Uterus (tissue), 4 donors: ENCODE results near the gene YARS1. TPM values are rescaled to one million over a fixed set of nuclear protein-coding genes. Genes with fewer than 3 reads are reported as not detected.

ENCODE experiments used
- DNase-seq, 2 donors: peaks; one replicate each; pipeline ENCODE4 v3.0.0-alpha.2; 2019 to 2020
- H3K27ac ChIP-seq, 2 donors: fragments of 200-600 bp; sonication (generic); 1 replicate in 1 of 2; 2 replicates in 1 of 2; pipeline ENCODE4 v1.5.1; 2016 to 2018
- H3K27me3 ChIP-seq, 2 donors: fragments of 200-600 bp; sonication (generic); one replicate each; pipeline ENCODE4 v1.5.1; 2018 to 2019; ENCODE audit warnings: control low read depth in 1 of 2
- H3K36me3 ChIP-seq, 2 donors: fragments of 200-600 bp; sonication (generic); one replicate each; pipeline ENCODE4 v1.5.1; 2019; ENCODE audit warnings: control low read depth in 1 of 2
- H3K4me1 ChIP-seq, 2 donors: fragments of 200-600 bp; sonication (generic); one replicate each; pipeline ENCODE4 v1.5.1; 2018 to 2019; ENCODE audit warnings: control low read depth in 1 of 2
- H3K4me3 ChIP-seq, 2 donors: fragments of 200-600 bp; sonication (generic); 1 replicate in 1 of 2; 2 replicates in 1 of 2; pipeline ENCODE4 v1.5.1; 2018 to 2019; ENCODE audit warnings: mild to moderate bottlenecking in 1 of 2
- H3K9me3 ChIP-seq, 2 donors: fragments of 200-600 bp; sonication (generic); one replicate each; pipeline ENCODE4 v1.5.1; 2019; ENCODE audit warnings: control low read depth in 1 of 2
- POLR2A ChIP-seq, 2 donors: fragments of 450-650 bp; IDR thresholded peaks; one replicate each; pipeline ENCODE4 v1.6.1; 2016; ENCODE audit warnings: antibody characterized with exemption in 2 of 2, mild to moderate bottlenecking in 1 of 2, moderate library complexity in 1 of 2
- intact Hi-C: fragments of 100-400 bp; cut with DNase I; formaldehyde crosslinking; loops from one replicate; pipeline ENCODE4 v1.15.1; 2023; ENCODE audit warnings: low total_unique reads
- total RNA-seq, 4 donors: library from RNA; depleted of rRNA in 3 of 4; stranded (reverse); fragments of >200 nt in 3 of 4; gene quantifications; one replicate each; pipeline versions ENCODE4 v1.1.0 to v1.2.4, GENCODE V29; 2014 to 2023
- TF ChIP-seq, protein P1 (sequence below), 4 experiments: fragments of 200-600 bp in 2 of 4; fragments of 450-650 bp in 2 of 4; sonication (generic) in 2 of 4; IDR thresholded peaks; one replicate each; pipeline ENCODE4 v1.5.1; 2016 to 2019; ENCODE audit warnings: antibody characterized with exemption in 4 of 4, mild to moderate bottlenecking in 2 of 4, moderate library complexity in 1 of 4
- donor health status: DM: yes; HTN: yes; CAD: no.

YARS1 gene
- total RNA-seq, 4 donors from 2014 or later = 15.9 to 67.7 (median 30.4) TPM

DNA sequence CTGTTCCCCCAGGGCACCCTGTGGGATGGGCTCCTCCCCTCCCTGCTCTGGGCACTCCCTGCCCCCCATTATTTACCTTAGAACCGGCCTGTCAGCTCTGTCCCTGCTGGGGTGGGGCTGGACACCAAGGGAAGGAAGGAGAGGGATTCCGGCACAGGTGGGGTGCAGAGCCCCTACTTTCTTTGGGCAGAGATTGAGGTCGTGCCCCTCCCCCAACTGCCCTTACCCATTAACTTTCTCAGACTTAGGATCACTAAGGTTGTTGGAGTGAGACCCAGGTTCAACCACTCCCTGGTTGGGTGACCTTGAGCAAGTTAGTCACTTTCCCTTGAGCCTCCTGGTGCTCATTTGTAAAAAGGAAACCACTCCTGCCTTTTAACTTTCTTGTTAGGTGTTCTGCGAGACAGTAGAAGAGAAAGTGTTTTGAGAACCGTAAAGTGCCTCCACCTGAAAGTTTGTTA lies 57.6 kb downstream of the YARS1 start:
- peak overlapping the region; percentile 60 to 66 for H3K27ac ChIP-seq
- intact Hi-C loops = no loop called here
- no peak for TF ChIP-seq POLR2A (IDR thresholded peaks at IDR 0.05)
- TF ChIP-seq, protein P1, sequence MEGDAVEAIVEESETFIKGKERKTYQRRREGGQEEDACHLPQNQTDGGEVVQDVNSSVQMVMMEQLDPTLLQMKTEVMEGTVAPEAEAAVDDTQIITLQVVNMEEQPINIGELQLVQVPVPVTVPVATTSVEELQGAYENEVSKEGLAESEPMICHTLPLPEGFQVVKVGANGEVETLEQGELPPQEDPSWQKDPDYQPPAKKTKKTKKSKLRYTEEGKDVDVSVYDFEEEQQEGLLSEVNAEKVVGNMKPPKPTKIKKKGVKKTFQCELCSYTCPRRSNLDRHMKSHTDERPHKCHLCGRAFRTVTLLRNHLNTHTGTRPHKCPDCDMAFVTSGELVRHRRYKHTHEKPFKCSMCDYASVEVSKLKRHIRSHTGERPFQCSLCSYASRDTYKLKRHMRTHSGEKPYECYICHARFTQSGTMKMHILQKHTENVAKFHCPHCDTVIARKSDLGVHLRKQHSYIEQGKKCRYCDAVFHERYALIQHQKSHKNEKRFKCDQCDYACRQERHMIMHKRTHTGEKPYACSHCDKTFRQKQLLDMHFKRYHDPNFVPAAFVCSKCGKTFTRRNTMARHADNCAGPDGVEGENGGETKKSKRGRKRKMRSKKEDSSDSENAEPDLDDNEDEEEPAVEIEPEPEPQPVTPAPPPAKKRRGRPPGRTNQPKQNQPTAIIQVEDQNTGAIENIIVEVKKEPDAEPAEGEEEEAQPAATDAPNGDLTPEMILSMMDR (IDR thresholded peaks at IDR 0.05) = no peak
- H3K36me3 ChIP-seq = no peaks in the 10 kb centered on the region
- no peaks in the 10 kb centered on the region for H3K27me3 ChIP-seq
- H3K4me1 ChIP-seq = peaks cover 4% of the 10 kb centered on the region in 2 donors
- no peak for DNase-seq
- no peaks in the 10 kb centered on the region for H3K9me3 ChIP-seq
- no peak overlapping the region for H3K4me3 ChIP-seq

DNA sequence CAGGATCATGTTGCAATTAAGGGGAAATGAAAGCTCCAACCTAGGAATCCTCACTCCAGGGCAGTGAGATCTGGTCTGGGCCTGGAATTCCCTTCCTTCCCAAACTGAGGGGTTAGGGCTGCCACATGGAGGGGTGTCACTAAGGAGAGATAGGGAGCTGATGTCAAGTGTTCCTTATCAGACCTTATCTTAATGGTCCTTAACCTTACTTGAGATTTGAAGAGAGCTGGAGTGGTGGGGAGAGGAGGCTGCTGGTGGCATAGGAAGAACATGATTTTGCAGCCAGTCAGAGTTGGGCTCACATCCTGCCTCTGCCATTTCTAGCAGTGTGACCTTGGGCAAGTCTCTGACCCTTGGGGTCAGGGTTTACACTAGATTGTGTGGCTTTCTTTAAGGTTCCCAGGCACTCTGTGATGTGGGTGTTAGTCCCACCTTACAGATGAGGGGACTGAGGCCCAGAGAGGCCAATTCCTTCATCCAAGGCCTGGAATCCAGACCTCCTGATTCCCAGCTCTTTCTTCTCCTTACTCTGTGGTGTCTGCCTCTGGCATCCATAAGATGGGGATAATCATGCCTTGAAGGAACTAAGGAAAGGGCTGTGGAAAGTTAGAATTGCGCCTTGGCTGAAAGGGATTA lies 58.2 kb downstream of the YARS1 start:
- H3K9me3 ChIP-seq = no peaks in the 10 kb centered on the region
- no peaks in the 10 kb centered on the region for H3K36me3 ChIP-seq
- H3K27me3 ChIP-seq = no peaks in the 10 kb centered on the region
- intact Hi-C loops = no loop called here
- DNase-seq = no peak
- peak overlapping the region; percentile 60 to 66 for H3K27ac ChIP-seq
- no peak for TF ChIP-seq POLR2A (IDR thresholded peaks at IDR 0.05)
- TF ChIP-seq, protein P1 (IDR thresholded peaks at IDR 0.05) = no peak
- peaks cover 4% of the 10 kb centered on the region in 2 donors for H3K4me1 ChIP-seq
- H3K4me3 ChIP-seq = no peak overlapping the region

DNA sequence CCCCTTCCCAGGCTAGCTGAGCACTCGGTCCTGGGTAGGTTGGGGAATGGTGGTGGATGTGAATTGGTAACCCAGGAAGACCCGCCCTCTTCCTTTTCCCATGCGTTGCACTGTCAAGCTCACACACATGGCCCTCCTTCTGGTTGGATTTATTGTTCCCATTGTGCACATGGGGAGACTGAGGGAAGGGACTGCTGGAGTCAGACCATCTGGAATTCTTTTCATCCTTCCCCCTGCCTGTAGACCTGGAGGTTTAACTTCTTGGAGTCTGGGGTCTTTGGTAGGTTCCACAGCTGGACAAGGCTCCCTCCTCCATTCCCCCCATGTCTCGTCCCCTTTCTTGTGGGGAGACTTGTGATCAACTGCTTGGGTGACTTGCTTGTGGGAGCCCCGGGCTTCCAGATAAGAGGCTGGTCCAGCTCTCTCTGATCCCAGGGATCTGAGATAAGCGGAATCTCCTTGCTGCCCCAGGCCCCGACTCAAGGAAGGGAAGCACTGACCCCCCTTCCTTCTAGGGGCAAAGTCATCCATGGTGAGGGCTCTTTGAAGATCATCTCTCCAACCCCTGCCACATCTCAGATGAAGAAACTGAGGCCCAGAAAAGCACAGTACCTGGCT lies 58.9 kb downstream of the YARS1 start:
- TF ChIP-seq POLR2A (IDR thresholded peaks at IDR 0.05) = no peak
- TF ChIP-seq, protein P1 (IDR thresholded peaks at IDR 0.05) = no peak

DNA sequence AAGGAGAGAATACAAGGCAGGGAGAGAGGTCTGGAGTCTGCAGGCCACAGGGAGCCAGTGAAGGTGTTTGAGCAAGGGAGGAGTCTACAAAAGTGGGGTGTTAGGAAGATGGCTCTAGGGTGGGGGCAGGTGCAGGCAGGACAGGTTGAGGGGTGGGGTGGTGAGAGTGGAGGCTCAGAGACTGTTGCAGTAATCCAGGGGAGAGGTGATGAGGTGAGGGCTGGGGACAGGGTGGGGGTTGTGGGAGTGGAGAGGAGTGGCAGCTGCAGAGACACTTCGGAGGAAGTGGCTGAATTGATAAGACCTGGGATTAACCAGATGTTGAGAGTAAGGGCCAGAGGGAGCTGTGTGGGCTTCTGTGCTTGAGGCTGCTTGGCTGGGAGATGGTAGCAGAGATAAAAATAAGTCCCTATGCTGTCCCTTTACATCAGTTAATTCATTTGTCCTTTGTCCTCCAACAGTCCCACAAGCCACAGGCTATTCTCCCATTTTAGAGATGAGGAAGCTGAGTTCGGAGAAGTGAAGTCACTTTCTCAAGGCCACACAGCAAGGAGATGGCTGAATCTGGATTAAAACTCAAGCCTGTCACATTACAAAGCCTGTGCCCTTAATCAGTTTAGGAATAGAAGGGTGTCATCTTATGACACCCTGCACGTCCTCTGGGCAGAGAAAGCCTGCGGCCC lies 59.8 kb downstream of the YARS1 start:
- H3K27ac ChIP-seq = no peak overlapping the region

More for the DNA sequence above, 58.9 kb downstream of the YARS1 start:
- H3K36me3 ChIP-seq = no peaks in the 10 kb centered on the region
- intact Hi-C loops = no loop called here
- no peaks in the 10 kb centered on the region for H3K27me3 ChIP-seq
- peaks cover 4 to 6% of the 10 kb centered on the region in 2 donors for H3K4me1 ChIP-seq
- no peak for DNase-seq
- peak overlapping the region in 1 of 2 donors; percentile 66 for H3K27ac ChIP-seq
- H3K4me3 ChIP-seq = no peak overlapping the region
- H3K9me3 ChIP-seq = no peaks in the 10 kb centered on the region

More for the DNA sequence above, 59.8 kb downstream of the YARS1 start:
- no peak for DNase-seq
- Histone ChIP-seq H3K9me3 (no peaks in the 10 kb centered on the region), H3K4me3 (no peak overlapping the region), H3K27me3 (no peaks in the 10 kb centered on the region), H3K36me3 (no peaks in the 10 kb centered on the region), H3K4me1 (peaks cover 4 to 9% of the 10 kb centered on the region in 2 donors)
- intact Hi-C loops = no loop called here
- TF ChIP-seq, protein P1 (IDR thresholded peaks at IDR 0.05) = no peak
- no peak for TF ChIP-seq POLR2A (IDR thresholded peaks at IDR 0.05)
